ENCODE results near the gene SPOCD1.

SPOCD1 gene

DNA sequence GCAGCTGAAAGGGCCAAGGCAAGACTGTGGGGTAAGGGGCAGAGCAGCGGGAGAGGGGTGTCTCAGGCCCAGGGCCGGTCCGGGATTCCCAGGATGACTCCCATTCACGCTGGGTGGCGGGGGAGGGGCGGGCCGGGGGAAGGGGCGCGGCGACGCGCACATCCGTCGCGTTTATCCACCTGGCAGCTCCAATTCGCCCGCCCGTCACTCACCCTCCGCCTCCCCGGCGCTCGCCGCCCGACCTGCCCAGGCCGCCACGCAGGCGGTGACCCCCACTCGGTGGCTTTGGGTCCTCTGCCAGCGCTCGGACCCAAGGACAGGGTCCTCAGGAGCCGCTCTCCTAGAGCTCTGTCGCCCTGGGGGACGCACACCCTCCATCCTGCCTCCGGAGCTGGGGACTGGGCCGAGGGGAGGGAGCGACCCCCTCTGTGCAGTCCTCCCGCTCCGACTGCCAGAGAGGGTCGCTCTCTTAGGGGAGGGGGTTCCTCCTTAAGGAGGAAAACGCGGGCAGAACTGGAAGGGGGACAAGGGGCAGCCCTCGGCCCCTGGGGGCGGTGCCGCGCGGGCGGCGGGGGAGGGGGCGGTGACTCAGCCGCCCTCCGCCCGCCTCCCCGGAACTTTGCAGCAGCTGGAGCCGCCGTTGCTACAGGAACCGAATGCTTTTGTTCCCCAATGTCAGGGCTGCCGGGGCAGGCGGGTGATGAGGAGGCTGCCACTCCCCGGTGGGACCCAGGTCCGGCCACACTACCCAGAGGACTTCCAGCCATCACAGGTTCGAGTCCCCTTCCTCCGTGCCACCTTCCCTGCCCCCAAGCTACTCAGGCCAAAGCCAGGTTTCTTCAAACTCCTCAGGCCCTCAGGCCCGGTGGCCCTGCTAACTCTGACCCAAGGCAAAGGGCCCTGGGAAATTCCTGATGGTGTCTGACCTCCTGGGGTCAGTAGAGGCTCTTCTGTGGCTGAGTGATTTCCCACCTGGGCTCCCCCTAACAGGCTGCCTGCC is 55.1 kb downstream of the SPOCD1 start:
- no peak for DNase-seq (ENCODE audit: low read depth, low spot score)
- no peak overlapping the region for H3K27ac ChIP-seq

DNA sequence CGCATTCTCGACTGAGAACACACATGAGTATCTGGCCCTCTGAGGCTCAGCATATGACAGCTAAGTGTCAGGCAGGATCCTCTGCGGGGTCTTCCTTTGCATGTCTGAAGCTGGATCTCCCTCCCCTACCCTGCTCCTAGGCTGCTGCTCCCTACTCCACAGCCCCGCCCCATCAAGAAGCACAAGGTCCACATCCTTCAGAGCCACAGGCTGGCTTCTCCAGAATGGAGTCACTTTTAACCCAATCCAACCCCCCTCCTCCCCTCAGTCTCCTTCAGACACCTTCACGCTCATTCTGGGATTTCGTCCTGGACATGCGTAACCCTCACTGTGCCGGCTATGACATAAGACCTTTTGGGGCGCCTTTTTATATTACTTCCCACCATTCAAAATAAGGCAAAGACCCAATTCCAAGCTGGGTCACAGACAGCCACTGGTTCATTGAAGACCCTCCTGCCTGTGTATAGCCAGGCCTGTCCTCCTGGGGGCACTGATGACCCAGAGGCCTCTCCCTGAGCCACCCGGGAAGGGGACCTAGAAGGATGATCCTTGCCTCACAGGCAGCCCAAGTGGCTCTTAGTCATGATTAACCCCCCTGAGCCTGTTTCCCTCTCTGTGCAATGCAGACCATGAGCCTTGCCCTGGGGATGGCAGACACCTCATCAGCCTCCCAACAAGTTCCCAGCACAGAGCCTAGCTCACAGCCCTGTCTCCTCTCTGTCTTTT is 56.4 kb downstream of the SPOCD1 start:
- H3K27ac ChIP-seq, result no peak overlapping the region
- no peak for DNase-seq (ENCODE audit: low read depth, low spot score)

DNA sequence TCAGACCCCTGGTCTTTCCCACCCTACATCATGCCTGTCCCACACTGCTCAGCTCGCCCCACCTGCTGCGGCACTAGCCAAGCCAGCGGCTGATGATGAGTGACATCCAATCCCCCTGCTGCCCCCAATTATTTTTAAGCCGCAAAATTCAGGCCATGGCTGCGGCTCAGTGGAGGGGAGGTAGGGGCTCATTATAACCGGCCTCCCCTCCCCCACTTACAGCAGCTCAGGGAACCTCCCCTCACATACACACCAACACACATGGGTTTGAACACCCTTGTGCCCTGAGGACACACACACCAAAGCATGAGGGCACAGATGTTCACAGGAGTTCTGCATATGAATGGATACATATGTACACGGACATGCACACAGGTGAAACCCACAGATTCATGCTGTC is 57.0 kb downstream of the SPOCD1 start:
- no peak for DNase-seq (ENCODE audit: low read depth, low spot score)
- H3K27ac ChIP-seq, result no peak overlapping the region

DNA sequence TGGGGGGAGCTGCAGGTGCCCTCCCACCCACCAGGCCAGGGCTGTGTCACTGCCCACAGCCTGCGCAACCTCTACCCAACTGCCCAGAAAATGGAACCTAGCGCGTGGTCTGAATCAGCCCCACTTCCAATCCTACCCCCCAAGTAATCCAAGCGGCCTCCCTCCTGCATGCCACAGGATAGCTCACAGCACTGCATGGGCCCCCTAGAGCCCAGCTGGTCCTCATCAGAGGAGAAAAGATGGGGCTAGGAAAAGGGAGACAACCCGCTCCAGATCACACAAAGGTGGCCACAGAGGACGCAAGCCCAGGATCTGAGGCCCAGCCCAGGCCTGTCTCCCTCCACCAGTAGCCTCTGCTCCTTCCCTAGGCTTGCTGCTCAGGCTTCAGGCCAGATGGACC is 57.8 kb downstream of the SPOCD1 start:
- no peak overlapping the region for H3K27ac ChIP-seq
- DNase-seq (ENCODE audit: low read depth, low spot score), result no peak

DNA sequence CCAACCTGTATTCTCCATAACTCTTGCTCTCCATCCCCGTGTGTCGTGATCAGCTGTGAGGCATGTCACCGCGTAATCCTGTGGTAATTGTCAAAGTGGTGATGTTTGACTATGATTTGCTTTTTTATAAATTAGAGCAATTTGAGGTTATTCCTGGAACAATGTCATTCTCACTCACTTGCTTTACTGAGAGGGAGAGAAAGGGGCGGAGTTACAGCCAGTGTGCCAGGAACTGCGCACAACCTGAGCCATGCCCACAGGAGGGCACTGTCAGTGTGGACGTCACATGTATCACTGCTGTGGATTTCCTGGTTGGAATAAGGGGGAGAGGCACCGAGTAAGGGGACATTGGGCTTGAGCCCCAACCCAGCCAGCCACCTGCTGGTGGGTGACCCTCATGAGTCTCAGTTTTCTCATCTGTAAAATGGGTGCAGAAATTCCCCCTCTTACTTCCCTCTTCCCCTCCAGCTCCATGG is 58.6 kb downstream of the SPOCD1 start:
- DNase-seq (ENCODE audit: low read depth, low spot score), result no peak
- no peak overlapping the region for H3K27ac ChIP-seq

DNA sequence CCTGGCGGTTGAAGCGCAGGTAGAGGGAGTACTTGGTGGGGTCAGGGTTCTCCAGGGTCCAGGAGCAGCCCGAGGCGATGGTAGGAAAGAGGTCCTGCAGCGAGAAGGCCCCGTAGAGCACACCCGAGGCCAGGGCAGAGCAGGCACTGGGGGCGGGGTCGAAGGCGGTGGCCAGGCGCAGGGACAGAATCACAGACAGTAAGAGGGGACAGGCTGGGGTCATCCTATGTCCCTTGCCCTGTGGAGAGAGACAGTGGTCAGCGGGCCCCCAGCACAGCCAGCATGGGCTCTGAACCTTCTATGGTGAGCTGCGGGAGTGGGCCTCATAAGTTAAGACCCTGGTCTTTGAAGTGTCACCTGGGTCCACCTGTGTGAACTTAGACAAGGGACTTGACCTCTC is 59.2 kb downstream of the SPOCD1 start:
- DNase-seq (ENCODE audit: low read depth, low spot score), result no peak

DNA sequence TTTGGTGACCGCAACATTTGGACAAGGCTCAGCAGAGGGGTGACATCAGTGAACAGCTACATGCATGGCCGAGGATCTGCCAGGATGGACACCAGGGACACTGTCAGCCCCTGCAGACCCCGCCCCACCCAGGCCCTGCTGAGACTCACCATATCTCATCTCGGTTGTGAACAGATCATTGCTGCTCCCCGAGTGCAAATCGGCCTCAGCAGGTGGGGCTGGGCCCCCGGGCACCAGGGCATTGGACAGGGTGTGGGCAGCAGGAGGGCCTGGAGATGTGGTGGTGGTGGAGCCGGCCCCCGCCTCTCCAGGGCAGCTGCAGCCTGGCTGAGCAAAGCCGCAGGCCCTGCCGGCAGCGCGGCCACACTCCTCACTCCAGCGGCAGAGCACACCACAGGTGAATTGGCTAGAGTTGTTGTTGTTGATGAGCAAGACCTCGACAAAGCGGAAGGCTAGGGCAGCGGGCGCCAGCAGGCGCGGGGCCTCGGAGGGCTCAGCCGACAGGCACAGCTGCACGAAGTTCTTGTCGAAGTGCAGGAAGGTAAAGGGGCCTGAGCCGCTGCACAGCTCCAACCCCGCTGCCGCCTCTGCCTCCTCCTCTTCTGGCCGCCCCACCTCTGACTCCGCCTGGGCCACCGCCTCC is 59.9 kb downstream of the SPOCD1 start:
- H3K27ac ChIP-seq, result no peak overlapping the region
- DNase-seq (ENCODE audit: low read depth, low spot score), result no peak

More for the DNA sequence above, 59.2 kb downstream of the SPOCD1 start:
- no peak overlapping the region for H3K27ac ChIP-seq

DNA sequence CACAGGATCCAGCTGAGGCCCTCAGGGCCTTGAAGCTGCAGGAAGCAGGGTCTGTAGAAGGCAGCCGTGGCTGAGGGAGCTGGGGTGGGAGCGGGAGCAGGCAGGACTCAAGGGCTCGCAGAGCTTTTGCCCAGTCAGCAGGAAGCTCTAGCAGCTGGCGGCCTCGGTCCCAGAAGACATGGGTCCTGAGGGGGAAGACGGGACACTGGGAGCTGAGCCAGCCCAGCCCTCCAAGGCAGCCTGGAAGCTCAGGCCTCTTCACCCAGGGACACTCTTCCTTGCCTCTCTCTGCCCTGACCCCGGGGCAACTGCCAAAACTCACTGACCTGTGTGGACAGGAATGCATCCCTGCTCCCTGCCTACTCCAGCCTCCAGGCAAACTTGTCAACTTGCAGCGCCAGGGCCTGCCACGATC is 60.6 kb downstream of the SPOCD1 start:
- DNase-seq (ENCODE audit: low read depth, low spot score), result no peak

DNA sequence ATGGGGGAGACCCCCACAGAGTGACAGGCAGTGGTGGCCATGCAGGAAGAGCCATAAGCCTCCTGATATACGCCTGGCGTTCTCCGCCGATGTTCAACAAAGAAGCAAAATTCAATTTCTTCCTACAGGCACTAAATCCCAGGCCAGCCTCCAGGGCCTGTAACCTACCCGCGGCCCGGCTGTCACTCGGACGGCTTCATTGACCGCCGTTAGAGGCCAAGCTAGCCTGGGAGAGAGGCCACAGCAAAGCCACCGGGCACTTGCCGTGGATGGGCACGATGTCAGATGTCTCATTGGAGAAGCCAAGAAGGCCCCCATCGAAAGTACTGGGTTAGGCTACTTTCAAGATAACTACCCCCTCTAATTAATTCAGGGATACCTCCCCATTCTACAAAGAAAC is 61.4 kb downstream of the SPOCD1 start:
- no peak for DNase-seq (ENCODE audit: low read depth, low spot score)
- H3K27ac ChIP-seq, result no peak overlapping the region

More for the DNA sequence above, 60.6 kb downstream of the SPOCD1 start:
- no peak overlapping the region for H3K27ac ChIP-seq

DNA sequence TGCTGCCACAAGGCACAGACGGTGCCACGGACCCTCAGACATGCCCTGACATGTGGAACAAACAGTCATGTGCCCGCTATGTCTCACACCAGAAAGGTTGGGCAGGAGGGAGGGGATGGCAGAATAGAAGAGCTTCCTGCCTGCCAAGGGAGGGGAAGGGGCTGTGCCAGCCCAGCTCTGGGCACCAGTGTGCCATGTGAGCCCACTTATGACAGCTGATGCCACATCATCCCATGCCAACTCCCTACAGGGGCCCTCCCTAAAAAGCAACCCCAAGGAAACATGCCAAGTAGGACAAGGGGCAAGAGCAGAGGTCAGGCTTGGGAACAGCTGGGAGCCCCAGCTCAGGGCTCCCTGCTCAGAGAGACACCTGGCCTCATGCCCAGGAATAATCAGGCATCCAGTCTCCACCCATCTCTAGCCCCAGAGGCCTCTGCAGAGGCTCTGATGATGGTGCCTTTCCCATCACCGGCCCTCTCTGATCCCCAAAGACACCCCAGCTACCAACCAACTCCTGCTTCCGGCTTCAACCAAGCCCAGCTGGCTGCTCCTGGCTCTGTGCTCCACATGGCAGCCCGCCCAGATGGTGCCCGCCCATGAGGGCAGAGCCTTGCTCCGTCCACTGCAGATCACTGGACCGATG is 62.0 kb downstream of the SPOCD1 start:
- H3K27ac ChIP-seq, result no peak overlapping the region
- no peak for DNase-seq (ENCODE audit: low read depth, low spot score)

DNA sequence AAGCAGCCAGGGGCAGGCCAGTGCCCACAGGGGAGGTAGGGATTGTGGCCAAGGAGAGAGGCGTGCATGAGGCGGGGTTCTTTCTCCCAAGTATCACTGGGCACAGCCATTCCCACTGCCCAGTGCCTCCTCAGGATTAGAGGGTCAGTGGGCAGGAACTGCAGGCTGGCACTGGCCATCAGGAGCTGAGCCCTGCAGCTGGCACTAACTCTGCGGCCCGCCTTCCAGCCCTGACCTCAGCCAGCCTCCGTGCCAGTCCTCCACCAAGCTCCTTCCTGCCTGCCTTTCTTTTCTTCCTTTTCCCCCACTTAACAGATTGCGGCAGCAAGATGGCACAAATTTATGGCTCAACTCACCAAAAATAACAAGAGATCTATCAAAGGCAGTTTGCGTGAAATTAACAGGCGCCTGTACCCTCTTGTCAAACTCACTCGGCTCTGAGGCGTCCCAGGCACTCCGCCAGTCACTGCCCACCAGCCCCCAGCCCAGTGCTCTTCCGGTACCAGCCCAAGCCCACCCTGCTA is 62.8 kb downstream of the SPOCD1 start:
- DNase-seq (ENCODE audit: low read depth, low spot score), result no peak
- no peak overlapping the region for H3K27ac ChIP-seq

DNA sequence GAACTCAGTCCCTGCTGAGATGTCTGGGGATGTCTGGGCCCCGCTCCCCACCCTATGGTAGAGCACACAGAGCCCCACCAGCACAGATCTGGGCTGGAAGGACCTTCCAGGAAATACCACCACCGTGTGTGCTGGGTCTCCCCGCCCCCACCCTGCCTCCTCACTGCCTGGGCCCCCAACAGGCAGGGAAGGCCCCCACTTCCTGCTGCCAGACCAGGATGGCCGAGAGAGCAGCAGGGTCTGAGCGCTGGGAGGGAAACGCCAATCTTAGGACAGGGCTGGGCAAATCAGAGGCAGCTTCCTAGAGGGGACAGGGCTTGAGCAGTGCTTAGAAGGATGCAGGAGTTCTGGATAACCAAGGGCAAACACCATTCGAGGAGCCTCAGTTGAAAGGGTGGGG is 63.6 kb downstream of the SPOCD1 start:
- H3K27ac ChIP-seq, result no peak overlapping the region
- no peak for DNase-seq (ENCODE audit: low read depth, low spot score)

DNA sequence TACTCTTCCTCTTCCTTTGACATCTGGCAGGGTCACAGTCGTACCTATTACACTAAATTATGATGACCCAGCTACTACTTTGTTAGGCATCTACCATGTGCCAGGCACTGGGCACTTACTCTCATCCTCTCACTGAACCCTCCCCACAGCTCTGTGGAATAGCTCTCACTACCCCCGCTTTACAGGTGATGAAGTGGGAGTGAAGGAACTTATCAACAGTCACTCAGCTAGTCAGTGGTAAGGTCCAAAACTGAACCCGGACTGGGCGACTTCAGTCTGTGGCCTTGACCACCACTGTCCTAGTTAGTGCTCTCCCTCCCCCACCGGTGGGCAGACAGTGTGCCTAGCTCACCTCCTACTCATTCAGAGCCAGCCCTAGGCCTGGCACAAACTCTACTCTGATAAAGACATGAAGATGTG is 64.0 kb downstream of the SPOCD1 start:
- no peak for DNase-seq (ENCODE audit: low read depth, low spot score)
- H3K27ac ChIP-seq, result no peak overlapping the region

DNA sequence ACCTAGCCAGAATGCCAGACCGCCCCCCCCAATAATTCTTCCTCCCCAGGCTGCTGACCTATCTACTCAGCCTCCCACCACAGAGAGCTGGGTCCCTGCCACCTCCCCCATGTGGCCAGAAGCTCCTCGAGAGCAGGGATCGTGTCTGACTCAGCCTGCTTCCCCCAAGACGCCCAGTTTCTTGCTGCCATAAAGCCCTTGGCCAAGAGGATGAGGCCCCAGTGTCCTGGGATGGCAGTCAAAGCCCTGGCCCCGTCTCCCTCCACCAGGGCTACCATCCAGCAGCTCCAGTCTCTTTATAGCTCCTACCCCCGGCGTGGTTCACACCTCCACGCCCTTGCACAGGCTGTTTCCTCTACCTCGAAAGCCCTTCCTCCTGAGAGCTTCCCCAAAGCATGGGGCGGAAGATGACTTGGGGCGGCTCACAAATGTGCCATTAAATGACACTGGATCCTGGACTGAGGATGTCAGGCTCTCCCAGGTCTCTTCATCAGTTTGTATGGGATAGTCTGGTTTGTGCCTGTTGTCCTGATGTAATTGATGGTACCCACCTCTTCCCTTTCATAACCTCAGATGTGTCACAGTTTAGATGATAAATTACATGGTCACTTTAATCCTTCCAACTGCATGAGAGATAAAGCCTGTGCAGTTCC is 64.8 kb downstream of the SPOCD1 start:
- H3K27ac ChIP-seq, result no peak overlapping the region
- no peak for DNase-seq (ENCODE audit: low read depth, low spot score)

DNA sequence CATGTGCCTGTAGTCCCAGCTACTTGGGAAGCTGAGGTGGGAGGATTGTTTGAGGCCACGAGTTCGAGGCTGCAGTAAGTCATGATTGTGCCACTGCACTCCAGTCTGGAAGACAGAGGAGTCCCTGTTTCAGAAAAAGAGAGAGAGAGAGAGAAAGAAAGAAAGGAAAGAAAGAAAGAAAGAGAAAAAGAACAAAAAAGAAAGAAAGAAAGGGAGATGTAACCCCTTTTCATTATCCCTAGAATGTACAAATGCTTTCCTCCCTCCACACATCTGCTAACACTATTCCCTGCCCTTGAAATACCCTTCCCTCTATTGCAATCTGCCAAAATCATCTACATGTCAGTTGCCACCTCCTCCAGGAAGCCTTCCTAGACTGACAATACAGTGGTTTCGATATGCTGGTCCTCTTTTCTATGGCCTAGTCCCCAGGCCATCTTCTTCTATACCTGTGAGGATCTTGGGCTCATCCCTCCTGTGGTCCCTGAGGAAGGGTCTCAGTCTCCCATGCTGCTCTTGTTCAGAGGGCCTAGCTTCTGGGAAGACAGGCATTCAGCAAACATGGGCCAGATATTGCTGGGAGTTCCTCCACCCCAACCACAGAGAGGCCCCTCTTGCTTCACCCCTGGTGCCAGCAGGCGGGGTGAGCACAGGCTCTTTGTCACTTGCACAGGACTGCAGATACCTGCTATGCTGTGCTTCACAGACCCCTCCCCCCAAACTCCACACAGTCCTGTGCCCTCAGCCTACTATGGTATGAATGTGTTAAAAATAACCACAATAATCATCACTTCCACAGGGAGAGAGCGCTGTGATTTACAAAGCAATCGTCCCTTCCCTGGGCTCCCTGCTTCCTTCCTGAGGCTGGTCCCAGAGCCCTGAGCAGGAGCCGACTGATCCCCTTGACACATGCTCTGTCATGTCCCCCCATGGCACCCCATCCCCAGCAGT is 65.8 kb downstream of the SPOCD1 start:
- no peak for DNase-seq (ENCODE audit: low read depth, low spot score)

DNA sequence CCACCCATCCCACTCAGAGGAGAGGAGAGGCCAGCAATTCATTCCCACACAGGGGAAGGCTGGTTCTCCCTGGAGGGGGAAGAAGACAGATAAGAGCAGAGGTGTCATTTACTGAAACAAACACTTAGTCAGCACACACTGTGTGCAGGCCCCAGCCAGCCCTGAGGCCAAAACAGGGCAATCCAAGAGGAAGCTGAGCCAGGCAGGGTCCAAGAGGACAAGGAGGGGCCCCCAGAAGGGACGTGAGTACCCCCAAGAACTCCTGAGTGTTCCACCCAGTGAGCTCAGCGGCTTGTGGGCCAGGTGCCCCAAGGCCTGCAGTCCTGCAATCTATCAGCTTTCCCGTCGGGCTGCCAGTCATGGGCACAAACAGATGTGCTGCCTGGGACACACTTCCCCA is 67.5 kb downstream of the SPOCD1 start:
- no peak for DNase-seq (ENCODE audit: low read depth, low spot score)
- H3K27ac ChIP-seq, result no peak overlapping the region

More for the DNA sequence above, 65.8 kb downstream of the SPOCD1 start:
- H3K27ac ChIP-seq, result no peak overlapping the region

DNA sequence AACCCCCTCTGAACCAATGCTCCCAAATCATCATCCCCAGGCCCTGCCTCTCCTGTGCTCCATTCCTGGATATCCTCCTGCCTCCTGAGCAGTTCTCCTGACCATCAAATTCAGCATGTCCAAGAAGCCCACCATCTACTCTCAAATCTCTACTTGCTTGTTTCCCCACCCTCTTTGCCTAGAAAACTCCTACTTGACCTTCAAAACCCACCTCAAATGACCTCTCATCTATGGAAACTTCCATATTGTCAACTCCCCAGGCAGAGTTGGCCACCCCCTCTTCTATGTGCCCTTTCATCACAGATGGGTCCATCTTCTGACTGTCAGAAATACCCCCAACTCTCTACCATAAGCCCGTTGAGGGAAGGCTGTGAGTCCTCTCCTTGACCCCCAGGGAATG is 68.5 kb downstream of the SPOCD1 start:
- no peak for DNase-seq (ENCODE audit: low read depth, low spot score)

DNA sequence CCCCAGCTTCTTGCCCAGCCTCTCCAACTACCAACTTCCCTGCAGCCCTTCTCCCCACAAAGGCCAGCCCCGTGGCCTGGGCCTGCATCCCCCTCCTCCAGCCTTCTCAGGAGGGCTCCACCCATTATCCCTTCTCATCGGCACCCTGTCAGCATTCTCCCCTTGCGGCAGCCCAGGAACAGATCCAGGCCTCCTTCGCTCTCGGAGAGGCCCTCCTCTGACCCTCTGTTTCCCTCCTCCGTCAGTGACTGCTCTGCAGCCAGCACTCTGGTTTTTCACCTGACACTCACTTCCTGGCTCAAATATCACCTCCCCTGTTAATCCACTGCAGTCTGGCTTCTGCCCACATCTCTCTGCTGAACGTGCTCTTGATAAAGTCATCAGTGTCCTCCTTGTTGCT is 69.1 kb downstream of the SPOCD1 start:
- DNase-seq (ENCODE audit: low read depth, low spot score), result no peak

More for the DNA sequence above, 68.5 kb downstream of the SPOCD1 start:
- no peak overlapping the region for H3K27ac ChIP-seq

More for the DNA sequence above, 69.1 kb downstream of the SPOCD1 start:
- no peak overlapping the region for H3K27ac ChIP-seq
